HG02840 (cell line): Measurements from ENCODE around the gene CMSS1.

Experiments
- ATAC-seq: cut with Tn5 transposase; IDR thresholded peaks from one replicate; pipeline ENCODE4 v1.9.1; 2021; ENCODE audit warnings: mild to moderate bottlenecking, moderate library complexity, moderate number of reproducible peaks; ENCODE audit not compliant: unreplicated experiment, low FRiP score

CMSS1 gene

GRCh38 chr3:100073049-100073713 is 255.5 kb downstream of the CMSS1 start:
- no peak for ATAC-seq

GRCh38 chr3:100073714-100074307 is 256.1 kb downstream of the CMSS1 start:
- no peak for ATAC-seq

GRCh38 chr3:100075196-100075595 is 257.5 kb downstream of the CMSS1 start:
- no peak for ATAC-seq

- ATAC-seq, result no peak
Measured at GRCh38 chr3:100075851-100076730, 258.4 kb downstream of the CMSS1 start.

GRCh38 chr3:100076731-100077529 is 259.3 kb downstream of the CMSS1 start:
- no peak for ATAC-seq

GRCh38 chr3:100079328-100079727 is 261.7 kb downstream of the CMSS1 start:
- ATAC-seq, result no peak

GRCh38 chr3:100080573-100080972 is 262.9 kb downstream of the CMSS1 start:
- ATAC-seq, result no peak

- ATAC-seq, result no peak
Measured at GRCh38 chr3:100081311-100081710, 263.6 kb downstream of the CMSS1 start.

GRCh38 chr3:100081986-100082692 is 264.5 kb downstream of the CMSS1 start:
- ATAC-seq, result no peak

- no peak for ATAC-seq
Measured at GRCh38 chr3:100082714-100083113, 265.1 kb downstream of the CMSS1 start.

- ATAC-seq, result no peak
Measured at GRCh38 chr3:100083209-100083608, 265.5 kb downstream of the CMSS1 start.

GRCh38 chr3:100084100-100084806 is 266.6 kb downstream of the CMSS1 start:
- ATAC-seq, result no peak

- ATAC-seq, result no peak
Measured at GRCh38 chr3:100086401-100086800, 268.7 kb downstream of the CMSS1 start.

- peak; percentile 86 for ATAC-seq
Measured at GRCh38 chr3:100087198-100087597, 269.5 kb downstream of the CMSS1 start.

GRCh38 chr3:100088735-100089368 is 271.2 kb downstream of the CMSS1 start:
- ATAC-seq, result no peak

GRCh38 chr3:100089812-100090668 is 272.4 kb downstream of the CMSS1 start:
- ATAC-seq, result peak; percentile 57

GRCh38 chr3:100090669-100091005 is 273.0 kb downstream of the CMSS1 start:
- ATAC-seq, result no peak

- no peak for ATAC-seq
Measured at GRCh38 chr3:100093831-100094230, 276.2 kb downstream of the CMSS1 start.
